ENCODE data around the gene GGA3.

GRCh38 chr17:75188614-75189013, 72.8 kb downstream of the GGA3 start:
- TF ChIP-seq EZH2 (IDR thresholded peaks at IDR 0.05; ENCODE audit: borderline replicate concordance, control insufficient read depth, low read depth, low read length): no peak
- no peak for TF ChIP-seq ZNF274 (IDR thresholded peaks at IDR 0.05; ENCODE audit: insufficient read depth, insufficient read length)
- TF ChIP-seq MXI1 (IDR thresholded peaks at IDR 0.05; ENCODE audit: low read depth, low read length): no peak
- TF ChIP-seq RCOR1 (conservative IDR thresholded peaks at IDR 0.05; ENCODE audit: low read depth, low read length): no peak
- TF ChIP-seq RBBP5 (conservative IDR thresholded peaks at IDR 0.05): no peak
- TF ChIP-seq SIX5 (IDR thresholded peaks at IDR 0.05; ENCODE audit: low read depth, low read length, severe bottlenecking): no peak
- no peak for TF ChIP-seq CHD2 (IDR thresholded peaks at IDR 0.05; ENCODE audit: borderline replicate concordance, low read depth, low read length)

Data from GM12878 (cell line).